ENCODE measurements around the gene CCL2. TPM values are rescaled to one million over a fixed set of nuclear protein-coding genes. Genes with fewer than 3 reads are reported as not detected.

The CCL2 gene
- total RNA-seq, 1 donor from 2014 or later = 20.7 TPM

GRCh38 chr17:34255841-34256240 is 756 bp downstream of the CCL2 start:
- intact Hi-C loops (cut with DNase I) = no loop called here
- no peak for ATAC-seq (ENCODE audit: poor library complexity)
- DNase-seq = no peak

- DNase-seq = no peak
- intact Hi-C loops (cut with DNase I) = no loop called here
- ATAC-seq (ENCODE audit: poor library complexity) = no peak
Measured at GRCh38 chr17:34257299-34257985, 2.4 kb downstream of the CCL2 start.

GRCh38 chr17:34257986-34258326 is 2.9 kb downstream of the CCL2 start:
- ATAC-seq (ENCODE audit: poor library complexity) = no peak
- intact Hi-C loops (cut with DNase I) = no loop called here
- no peak for DNase-seq

- intact Hi-C loops (cut with DNase I) = no loop called here
- DNase-seq (no peak), ATAC-seq (ENCODE audit: poor library complexity) (no peak)
Measured at GRCh38 chr17:34259146-34259545, 4.1 kb downstream of the CCL2 start.

DNA sequence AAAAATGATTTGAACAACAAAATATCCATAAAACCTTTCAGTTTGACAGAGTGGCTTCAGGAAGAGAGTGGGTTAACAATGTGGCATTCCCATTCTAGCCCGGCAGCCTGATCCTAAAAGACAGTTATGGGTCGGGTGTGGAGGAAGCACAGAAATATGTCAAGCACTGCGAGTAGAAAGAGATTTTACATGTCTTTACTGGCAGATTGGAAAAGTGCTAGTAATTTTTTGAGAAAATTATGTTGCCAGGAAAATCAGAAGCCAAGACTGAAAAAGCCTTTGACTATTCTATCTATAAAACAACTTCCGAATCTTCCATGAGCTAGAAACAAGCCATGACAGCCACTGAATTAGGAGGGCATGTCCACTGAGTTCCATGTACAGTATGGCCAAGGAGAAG is 5.8 kb downstream of the CCL2 start:
- intact Hi-C loops (cut with DNase I) = no loop called here
- ATAC-seq (ENCODE audit: poor library complexity) (no peak), DNase-seq (no peak)

- intact Hi-C loops (cut with DNase I) = no loop called here
- ATAC-seq (ENCODE audit: poor library complexity) (no peak), DNase-seq (no peak)
Measured at GRCh38 chr17:34261568-34262337, 6.7 kb downstream of the CCL2 start.

DNA sequence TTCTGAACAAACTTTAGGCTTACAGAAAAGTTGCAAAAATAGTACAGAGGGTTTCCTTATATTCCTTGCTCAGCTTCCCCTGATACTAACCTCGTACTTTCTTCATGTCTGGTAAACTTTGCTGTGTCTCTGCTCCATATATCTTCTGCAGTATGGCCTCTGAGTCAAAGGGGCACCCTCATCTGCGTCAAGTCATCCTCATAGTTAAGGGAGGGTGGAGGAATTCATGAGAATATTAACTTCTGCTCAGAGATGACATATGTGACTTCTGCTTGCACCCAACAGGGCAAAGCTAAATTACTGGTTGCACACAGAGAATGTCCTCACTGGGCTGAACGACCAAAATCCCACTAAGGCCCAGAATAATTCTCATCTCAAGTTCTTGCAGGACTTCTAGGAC is 10.6 kb downstream of the CCL2 start:
- no peak for DNase-seq
- intact Hi-C loops (cut with DNase I) = no loop called here
- ATAC-seq (ENCODE audit: poor library complexity) = no peak

- intact Hi-C loops (cut with DNase I) = no loop called here
- DNase-seq (no peak), ATAC-seq (ENCODE audit: poor library complexity) (no peak)
Measured at GRCh38 chr17:34269969-34270368, 14.9 kb downstream of the CCL2 start, which contains the start of gene CCL7. CCL7 (plus strand) TSS chr17:34270221; CDS start chr17:34270291, 70 bp downstream.

- intact Hi-C loops (cut with DNase I) = no loop called here
- no peak for ATAC-seq (ENCODE audit: poor library complexity)
- DNase-seq = no peak
Measured at GRCh38 chr17:34275881-34276280, 20.8 kb downstream of the CCL2 start.

DNA sequence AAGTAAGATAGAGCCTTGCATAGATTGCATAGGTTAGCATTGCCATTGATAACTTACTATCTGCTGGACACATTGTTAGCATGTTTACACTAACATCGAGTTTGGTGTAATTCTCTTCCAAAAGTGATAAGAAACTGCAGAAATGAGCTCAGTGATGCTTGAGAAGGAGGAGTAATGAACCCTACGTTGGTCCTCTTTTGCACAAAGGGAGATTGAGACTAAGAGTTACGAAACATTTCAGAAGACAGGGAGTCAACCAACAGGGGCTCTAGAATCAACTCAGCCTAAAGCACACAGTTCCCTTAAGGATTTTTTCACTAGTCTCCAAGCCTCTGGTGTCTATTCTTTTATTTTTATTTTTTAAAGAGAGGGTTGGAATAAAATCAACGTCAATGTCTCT is 21.7 kb downstream of the CCL2 start:
- no peak for DNase-seq
- ATAC-seq (ENCODE audit: poor library complexity) = no peak
- intact Hi-C loops (cut with DNase I) = no loop called here

GRCh38 chr17:34283571-34283970 is 28.5 kb downstream of the CCL2 start:
- ATAC-seq (ENCODE audit: poor library complexity) (peak; percentile 42), DNase-seq (no peak)
- intact Hi-C loops (cut with DNase I) = no loop called here

DNA sequence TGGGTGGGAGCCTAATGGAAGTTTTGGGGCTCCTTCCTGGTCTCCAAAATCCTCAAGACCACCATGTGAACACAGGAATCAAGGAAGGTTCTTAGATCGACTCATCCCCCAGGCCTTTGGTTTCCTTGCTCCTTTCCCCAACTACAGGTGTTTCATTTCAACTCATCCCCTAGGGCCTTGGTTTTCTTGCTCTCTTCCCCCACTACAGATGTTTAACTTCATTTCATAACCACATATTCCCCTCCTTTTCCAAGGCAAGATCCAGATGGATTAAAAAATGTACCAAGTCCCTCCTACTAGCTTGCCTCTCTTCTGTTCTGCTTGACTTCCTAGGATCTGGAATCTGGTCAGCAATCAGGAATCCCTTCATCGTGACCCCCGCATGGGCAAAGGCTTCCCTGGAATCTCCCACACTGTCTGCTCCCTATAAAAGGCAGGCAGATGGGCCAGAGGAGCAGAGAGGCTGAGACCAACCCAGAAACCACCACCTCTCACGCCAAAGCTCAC is 30.3 kb downstream of the CCL2 start, which contains the start of gene CCL11:
CCL11 (plus strand) TSS at position 457 of the 507 bp plus-strand sequence. CDS start 67 bp downstream, outside the sequence.
- intact Hi-C loops (cut with DNase I) = no loop called here
- DNase-seq (no peak), ATAC-seq (ENCODE audit: poor library complexity) (peak; percentile 76)

DNA sequence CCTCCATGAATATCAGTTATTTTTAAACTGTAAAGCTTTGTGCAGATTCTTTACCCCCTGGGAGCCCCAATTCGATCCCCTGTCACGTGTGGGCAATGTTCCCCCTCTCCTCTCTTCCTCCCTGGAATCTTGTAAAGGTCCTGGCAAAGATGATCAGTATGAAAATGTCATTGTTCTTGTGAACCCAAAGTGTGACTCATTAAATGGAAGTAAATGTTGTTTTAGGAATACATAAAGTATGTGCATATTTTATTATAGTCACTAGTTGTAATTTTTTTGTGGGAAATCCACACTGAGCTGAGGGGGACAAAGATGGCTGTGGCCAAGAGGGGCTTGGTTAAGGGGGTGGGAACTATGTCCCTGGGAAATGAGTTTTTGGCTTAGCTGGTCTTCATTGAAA is 32.8 kb downstream of the CCL2 start:
- ATAC-seq (ENCODE audit: poor library complexity) = no peak

DNA sequence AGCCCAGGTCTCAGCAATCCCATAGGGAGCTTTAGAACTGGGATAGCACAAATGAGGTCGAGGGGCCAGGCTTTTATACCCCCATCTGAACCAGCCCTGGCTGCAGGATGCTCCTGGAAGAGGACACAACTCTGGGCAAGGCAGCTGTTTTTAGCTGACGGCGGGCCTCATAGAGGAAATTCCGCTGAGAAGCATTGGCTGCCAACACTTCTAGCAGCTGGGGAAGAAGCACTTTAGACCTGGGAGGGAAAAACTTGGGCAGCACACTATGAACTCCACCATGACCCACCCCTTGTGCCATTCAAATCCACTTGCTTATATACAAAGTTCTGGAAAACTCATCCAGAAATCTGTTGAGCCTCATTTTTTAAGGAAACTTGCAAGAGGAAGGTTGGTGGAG is 35.5 kb downstream of the CCL2 start:
- DNase-seq (no peak), ATAC-seq (ENCODE audit: poor library complexity) (no peak)
- intact Hi-C loops (cut with DNase I) = no loop called here

More for the DNA sequence above, 32.8 kb downstream of the CCL2 start:
- DNase-seq = no peak
- intact Hi-C loops (cut with DNase I) = no loop called here

DNA sequence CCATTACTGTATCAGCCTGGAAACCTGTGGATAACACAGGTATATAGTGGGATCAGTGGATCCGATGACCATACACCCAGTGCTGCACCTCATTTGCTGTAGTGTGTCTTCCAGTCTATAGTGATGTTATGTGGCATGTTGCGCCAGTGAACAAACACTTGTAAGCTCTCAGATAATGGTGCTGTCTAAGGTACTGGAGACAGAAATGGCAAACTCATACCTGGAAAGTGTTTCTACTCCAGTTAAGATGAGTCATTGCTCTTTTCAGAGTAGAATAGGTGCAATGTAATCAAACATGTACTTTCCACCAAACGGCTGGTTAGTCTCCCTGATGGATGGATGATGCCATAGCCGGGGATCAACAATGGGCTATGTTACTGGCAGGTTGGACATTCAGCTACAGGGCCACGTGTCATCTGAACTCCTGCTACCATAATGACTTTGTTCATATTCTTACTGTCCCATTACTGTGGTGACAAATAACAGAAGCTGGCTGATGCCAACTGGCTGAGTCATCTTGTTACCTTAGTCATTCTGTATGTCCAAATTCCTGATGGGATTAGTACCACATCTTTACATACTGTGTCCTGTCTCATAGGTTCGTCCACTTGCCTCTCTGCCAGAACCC is 36.8 kb downstream of the CCL2 start:
- intact Hi-C loops (cut with DNase I) = no loop called here
- DNase-seq (no peak), ATAC-seq (ENCODE audit: poor library complexity) (no peak)

DNA sequence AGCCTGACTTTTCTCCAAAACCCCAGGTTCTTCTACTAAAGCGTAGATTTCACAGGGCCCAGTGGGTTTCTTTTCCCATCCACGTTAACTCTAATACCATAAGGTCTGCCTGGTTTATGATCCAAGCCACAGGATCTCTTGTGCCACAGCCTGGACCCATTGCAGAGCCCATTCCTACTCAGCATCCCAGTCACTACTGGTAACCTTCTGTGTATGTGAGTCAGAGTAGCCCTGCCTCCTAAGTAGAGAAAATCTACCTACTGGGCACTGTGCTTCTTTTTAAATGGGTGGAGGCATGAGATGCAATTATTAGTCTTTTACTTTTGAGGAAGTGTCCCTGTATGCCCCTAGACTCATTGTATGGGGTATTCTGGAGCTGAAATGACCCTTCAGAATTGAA is 43.9 kb downstream of the CCL2 start:
- ATAC-seq (ENCODE audit: poor library complexity) = no peak
- DNase-seq = no peak
- intact Hi-C loops (cut with DNase I) = no loop called here

- no peak for DNase-seq
- intact Hi-C loops (cut with DNase I) = loop anchor here (2.0 kb wide), 1 partner anchor 99 kb away; no protein-coding TSS in a partner anchor
- ATAC-seq (ENCODE audit: poor library complexity) = no peak
Measured at GRCh38 chr17:34299956-34300577, 45.0 kb downstream of the CCL2 start.

GRCh38 chr17:34300652-34301370 is 45.7 kb downstream of the CCL2 start:
- intact Hi-C loops (cut with DNase I) = loop anchor here (2.0 kb wide), 1 partner anchor 100 kb away; no protein-coding TSS in a partner anchor
- DNase-seq (no peak), ATAC-seq (ENCODE audit: poor library complexity) (peak; percentile 45)
